Breast epithelium (tissue), 4 donors: ENCODE data around the gene NAALADL1. TPM values are rescaled to one million over a fixed set of nuclear protein-coding genes. Genes with fewer than 3 reads are reported as not detected.
"Not testable (repeated sequence)": the region's sequence is repeated elsewhere in the genome, so short reads cannot be mapped to it uniquely, and the experiment has no call there.

Experiments
- DNase-seq, 2 donors: peaks; one replicate each; pipeline ENCODE4 v3.0.0-alpha.2; 2019; ENCODE audit warnings: low spot score in 2 of 2
- H3K27ac ChIP-seq, 2 donors: fragments of 200-600 bp; sonication (generic) in 1 of 2; one replicate each; pipeline ENCODE4 v1.5.1; 2016 to 2019; ENCODE audit warnings: mild to moderate bottlenecking in 1 of 2
- H3K27me3 ChIP-seq, 2 donors: fragments of 200-600 bp; sonication (generic) in 1 of 2; one replicate each; pipeline versions ENCODE4 v1.5.1 to v1.6.0; 2017 to 2019; ENCODE audit warnings: control low read depth in 1 of 2, mild to moderate bottlenecking in 1 of 2
- H3K36me3 ChIP-seq: fragments of 200-600 bp; one replicate; pipeline ENCODE4 v1.5.1; 2019
- H3K4me1 ChIP-seq, 2 donors: fragments of 200-600 bp; sonication (generic); one replicate each; pipeline ENCODE4 v1.5.1; 2016 to 2019; ENCODE audit warnings: control low read depth in 1 of 2
- H3K4me3 ChIP-seq, 3 donors: fragments of 200-600 bp; sonication (generic); 1 replicate in 2 of 3; 2 replicates in 1 of 3; pipeline ENCODE4 v1.5.1; 2016 to 2019; ENCODE audit warnings: mild to moderate bottlenecking in 3 of 3, moderate library complexity in 2 of 3
- H3K9me3 ChIP-seq, 2 donors: fragments of 200-600 bp; sonication (generic) in 1 of 2; one replicate each; pipeline ENCODE4 v1.5.1; 2016 to 2019; ENCODE audit warnings: control low read depth in 1 of 2
- CTCF ChIP-seq, 3 donors: fragments of 450-650 bp; IDR thresholded peaks; one replicate each; pipeline ENCODE4 v1.5.1; 2016 to 2017; ENCODE audit warnings: antibody characterized with exemption in 3 of 3, mild to moderate bottlenecking in 3 of 3, moderate library complexity in 3 of 3
- POLR2A ChIP-seq: fragments of 450-650 bp; IDR thresholded peaks from one replicate; pipeline ENCODE4 v1.6.1; 2016; ENCODE audit warnings: antibody characterized with exemption, mild to moderate bottlenecking, moderate library complexity
- POLR2AphosphoS5 ChIP-seq, 3 donors: sonication (generic); formaldehyde crosslinking; IDR thresholded peaks; one replicate each; pipeline ENCODE4 v1.6.1; 2017; ENCODE audit warnings: antibody characterized with exemption in 3 of 3
- intact Hi-C: fragments of 100-400 bp; cut with DNase I; formaldehyde crosslinking; loops from one replicate; pipeline ENCODE4 v1.15.1; 2023; ENCODE audit warnings: low total_unique reads
- total RNA-seq, 3 donors: library from RNA; depleted of rRNA; stranded (reverse); fragments of >200 nt; gene quantifications; one replicate each; pipeline ENCODE4 v1.1.0, GENCODE V29; 2016

The NAALADL1 gene
- total RNA-seq, 3 donors from 2014 or later = 15.5 to 28.8 (median 19.2) TPM

GRCh38 chr11:65013888-65014725 is 44.2 kb downstream of the NAALADL1 start, which contains the start of gene ARL2:
Gene ARL2, plus strand, starts transcription at chr11:65014160. Its CDS starts 48 bp downstream, at chr11:65014208.
- H3K36me3 ChIP-seq = no peaks in the 10 kb centered on the region
- no peaks in the 10 kb centered on the region for H3K4me1 ChIP-seq
- H3K4me3 ChIP-seq = peak within 1 kb of the TSS; percentile 68 to 85 (median 84)
- DNase-seq = peak; percentile 80 to 81
- H3K27ac ChIP-seq = peak within 1 kb of the TSS; percentile 96 to 98
- peak in 2 of 3 donors; percentile 16 to 20 for TF ChIP-seq POLR2AphosphoS5 (IDR thresholded peaks at IDR 0.05)
- TF ChIP-seq CTCF (IDR thresholded peaks at IDR 0.05) = peak; percentile 67 to 89 (median 78)
- no peak for TF ChIP-seq POLR2A
- no peaks in the 10 kb centered on the region for H3K9me3 ChIP-seq
- intact Hi-C loops = loop anchor here (10.0 kb wide), 1 partner anchor 159 kb away; no protein-coding TSS in a partner anchor
- H3K27me3 ChIP-seq = no peaks in the 10 kb centered on the region

GRCh38 chr11:65013130-65013887 is 45.0 kb downstream of the NAALADL1 start:
- peak overlapping the region; percentile 96 to 98 for H3K27ac ChIP-seq
- H3K4me3 ChIP-seq = peak overlapping the region; percentile 68 to 85 (median 84)
- H3K36me3 ChIP-seq = no peaks in the 10 kb centered on the region
- TF ChIP-seq CTCF (IDR thresholded peaks at IDR 0.05) (peak; percentile 79 to 93 (median 88)), POLR2AphosphoS5 (IDR thresholded peaks at IDR 0.05) (peak in 2 of 3 donors; percentile 28 to 47), POLR2A (peak; percentile 20)
- no peaks in the 10 kb centered on the region for H3K9me3 ChIP-seq
- H3K4me1 ChIP-seq = no peaks in the 10 kb centered on the region
- peak; percentile 86 to 90 for DNase-seq
- intact Hi-C loops = loop anchor here (10.0 kb wide), 1 partner anchor 159 kb away; no protein-coding TSS in a partner anchor
- H3K27me3 ChIP-seq = no peaks in the 10 kb centered on the region

- Histone ChIP-seq H3K27ac (no peak overlapping the region), H3K27me3 (no peaks in the 10 kb centered on the region), H3K4me1 (no peaks in the 10 kb centered on the region), H3K36me3 (no peaks in the 10 kb centered on the region), H3K9me3 (no peaks in the 10 kb centered on the region), H3K4me3 (no peak overlapping the region)
- no peak for DNase-seq
- TF ChIP-seq POLR2AphosphoS5 (IDR thresholded peaks at IDR 0.05) = no peak
- TF ChIP-seq CTCF (IDR thresholded peaks at IDR 0.05) = no peak
- no peak for TF ChIP-seq POLR2A
- intact Hi-C loops = no loop called here
These were observed 49.5 kb downstream of the NAALADL1 start for GRCh38 chr11:65008873-65009272.

GRCh38 chr11:65008016-65008415 is 50.3 kb downstream of the NAALADL1 start:
- no peak for DNase-seq
- TF ChIP-seq POLR2A = no peak
- no peak for TF ChIP-seq CTCF (IDR thresholded peaks at IDR 0.05)
- TF ChIP-seq POLR2AphosphoS5 (IDR thresholded peaks at IDR 0.05) = no peak
- H3K9me3 ChIP-seq = no peaks in the 10 kb centered on the region
- H3K4me1 ChIP-seq = no peaks in the 10 kb centered on the region
- intact Hi-C loops = no loop called here
- no peaks in the 10 kb centered on the region for H3K27me3 ChIP-seq
- no peak overlapping the region for H3K4me3 ChIP-seq
- no peaks in the 10 kb centered on the region for H3K36me3 ChIP-seq
- H3K27ac ChIP-seq = no peak overlapping the region

- H3K36me3 ChIP-seq, H3K27ac ChIP-seq, H3K9me3 ChIP-seq, H3K4me1 ChIP-seq, DNase-seq, H3K27me3 ChIP-seq, H3K4me3 ChIP-seq, intact Hi-C loops: not testable (repeated sequence)
These were observed 54.4 kb downstream of the NAALADL1 start for GRCh38 chr11:65003968-65004367.
